Glomerular visceral epithelial cell (primary cell): ENCODE results near the gene MASTL.
A peak's percentile ranks its signal among the peaks of the same experiment; 100 is the strongest.

Source experiments
- DNase-seq: peaks from one replicate; pipeline ENCODE4 v3.0.0-alpha.2; 2016; ENCODE audit errors: extremely low spot score

MASTL gene

GRCh38 chr10:27155066-27155754 lies at the start of gene MASTL:
MASTL (plus strand) TSS chr10:27155352; CDS start chr10:27155427, 75 bp downstream.
- peak; percentile 97 for DNase-seq

GRCh38 chr10:27108165-27108564 lies 47.0 kb upstream of the MASTL start:
- no peak for DNase-seq

- no peak for DNase-seq
These were observed 20.8 kb upstream of the MASTL start for GRCh38 chr10:27134371-27134770.

- DNase-seq = no peak
These were observed 16.9 kb upstream of the MASTL start for GRCh38 chr10:27138277-27138676.

GRCh38 chr10:27143686-27144085 lies 11.5 kb upstream of the MASTL start:
- no peak for DNase-seq

GRCh38 chr10:27145937-27146336 lies 9.2 kb upstream of the MASTL start:
- no peak for DNase-seq

- DNase-seq = no peak
These were observed 7.5 kb upstream of the MASTL start for GRCh38 chr10:27147701-27148100.

GRCh38 chr10:27150261-27150660 lies 4.9 kb upstream of the MASTL start:
- DNase-seq = no peak

- no peak for DNase-seq
These were observed 2.5 kb upstream of the MASTL start for GRCh38 chr10:27152687-27153086.

- no peak for DNase-seq
These were observed 1.8 kb upstream of the MASTL start for GRCh38 chr10:27153329-27153728.

- peak; percentile 21 for DNase-seq
These were observed 1.3 kb upstream of the MASTL start for GRCh38 chr10:27153845-27154193.

GRCh38 chr10:27156566-27156965 lies 1.4 kb downstream of the MASTL start:
- DNase-seq = peak; percentile 6

- no peak for DNase-seq
These were observed 2.0 kb downstream of the MASTL start for GRCh38 chr10:27157150-27157549.

GRCh38 chr10:27158421-27158820 lies 3.3 kb downstream of the MASTL start:
- DNase-seq = no peak

GRCh38 chr10:27169849-27170248 lies 14.7 kb downstream of the MASTL start:
- no peak for DNase-seq

- no peak for DNase-seq
These were observed 33.1 kb downstream of the MASTL start for GRCh38 chr10:27188259-27188658.

GRCh38 chr10:27188897-27189296 lies 33.7 kb downstream of the MASTL start:
- DNase-seq = no peak

- no peak for DNase-seq
These were observed 35.4 kb downstream of the MASTL start for GRCh38 chr10:27190508-27190907.

GRCh38 chr10:27192284-27192683 lies 37.1 kb downstream of the MASTL start:
- peak; percentile 91 for DNase-seq

GRCh38 chr10:27197980-27198620 lies 42.9 kb downstream of the MASTL start:
- DNase-seq = no peak

GRCh38 chr10:27203806-27204205 lies 48.7 kb downstream of the MASTL start:
- DNase-seq = no peak

- no peak for DNase-seq
These were observed 52.2 kb downstream of the MASTL start for GRCh38 chr10:27207350-27207749.

- peak; percentile 47 for DNase-seq
These were observed 68.8 kb downstream of the MASTL start for GRCh38 chr10:27223964-27224363.
